CD4-positive, alpha-beta T cell (primary cell): ENCODE results near the gene CDK15. TPM values are rescaled to one million over a fixed set of nuclear protein-coding genes. Genes with fewer than 3 reads are reported as not detected.
"Not testable (repeated sequence)": the region's sequence is repeated elsewhere in the genome, so short reads cannot be mapped to it uniquely, and the experiment has no call there.

Source experiments
- ATAC-seq: fragments of 200-7000 bp; cut with Tn5 transposase; one replicate; pipeline ENCODE4 v1.10.0; 2022; ENCODE audit warnings: mild to moderate bottlenecking; ENCODE audit not compliant: poor library complexity
- CTCF ChIA-PET: fragments of 350-600 bp; sonication (Branson Sonifier 250); formaldehyde crosslinking; loops from one replicate; lab custom pipeline; 2021; ENCODE audit warnings: antibody characterized with exemption, inconsistent platforms; lab: Charles Lee
- POLR2A ChIA-PET: fragments of 350-600 bp; sonication (Branson Sonifier 250); formaldehyde crosslinking; loops from one replicate; lab custom pipeline; 2021; ENCODE audit warnings: antibody characterized with exemption, inconsistent platforms; lab: Charles Lee
- DNase-seq, 14 experiments: peaks; one replicate each; pipeline ENCODE4 v3.0.0-alpha.2; 2013 to 2020; ENCODE audit warnings: mixed read lengths in 2 of 14
- H3K27ac ChIP-seq, 2 donors: one replicate each; pipeline versions ENCODE4 v1.5.1 to v1.7.0; 2013; ENCODE audit warnings: low read length in 2 of 2, low read depth in 1 of 2, mild to moderate bottlenecking in 1 of 2
- H3K27me3 ChIP-seq, 2 experiments: 1 replicate in 1 of 2; 2 replicates in 1 of 2; pipeline versions ENCODE4 v1.6.1 to v1.7.0; 2013; ENCODE audit warnings: low read length in 2 of 2, control low read depth in 1 of 2, mild to moderate bottlenecking in 1 of 2, moderate library complexity in 1 of 2; ENCODE audit not compliant: insufficient read depth in 2 of 2, control insufficient read depth in 1 of 2
- H3K36me3 ChIP-seq: one replicate; pipeline ENCODE4 v1.6.1; 2013; ENCODE audit warnings: low read length, control low read depth; ENCODE audit not compliant: insufficient read depth
- H3K4me1 ChIP-seq: one replicate; pipeline ENCODE4 v1.6.1; 2013; ENCODE audit warnings: low read length, control low read depth; ENCODE audit not compliant: insufficient read depth
- H3K4me3 ChIP-seq: one replicate; pipeline ENCODE4 v1.5.1; 2013; ENCODE audit warnings: mild to moderate bottlenecking, low read length, moderate library complexity
- H3K9me3 ChIP-seq, 2 experiments: 1 replicate in 1 of 2; 2 replicates in 1 of 2; pipeline versions ENCODE4 v1.6.1 to v1.7.0; 2013; ENCODE audit warnings: low read length in 2 of 2, mild to moderate bottlenecking in 2 of 2, control low read depth in 1 of 2, moderate library complexity in 1 of 2; ENCODE audit not compliant: control insufficient read depth in 1 of 2, insufficient read depth in 1 of 2
- H3K27ac Mint-ChIP-seq: one replicate; pipeline ENCODE4 v1.8.0; 2020; ENCODE audit warnings: mixed read lengths
- H3K27me3 Mint-ChIP-seq: one replicate; pipeline ENCODE4 v1.8.0; 2021; ENCODE audit warnings: mixed read lengths
- H3K36me3 Mint-ChIP-seq: one replicate; pipeline ENCODE4 v1.8.0; 2021; ENCODE audit warnings: low read depth, mixed read lengths
- H3K4me1 Mint-ChIP-seq: one replicate; pipeline ENCODE4 v1.8.0; 2021; ENCODE audit warnings: low read depth, mixed read lengths
- H3K4me3 Mint-ChIP-seq: one replicate; pipeline ENCODE4 v1.8.0; 2020; ENCODE audit warnings: mild to moderate bottlenecking, mixed read lengths
- H3K9me3 Mint-ChIP-seq: one replicate; pipeline ENCODE4 v1.8.0; 2020; ENCODE audit warnings: mixed read lengths
- intact Hi-C, 2 experiments: fragments of 100-400 bp; cut with DNase I in 1 of 2; cut with micrococcal nuclease in 1 of 2; formaldehyde crosslinking; loops; one replicate each; pipeline versions ENCODE4 v1.15.1 to v1.9.0; 2023 to 2025; cut with DNase I, micrococcal nuclease
- total RNA-seq, 174 experiments: library from RNA in 2 of 174; stranded (reverse) in 2 of 174; gene quantifications; one replicate each; pipeline ENCODE4 v1.2.3 and lab custom pipeline; 2021 to 2026
- TF ChIP-seq, protein P1 (sequence below): fragments of 200-600 bp; IDR thresholded peaks from one replicate; pipeline ENCODE4 v1.8.0; 2022; ENCODE audit warnings: antibody characterized with exemption, mild to moderate bottlenecking

The CDK15 gene
- total RNA-seq, 2 experiments from 2014 or later = not detected

DNA sequence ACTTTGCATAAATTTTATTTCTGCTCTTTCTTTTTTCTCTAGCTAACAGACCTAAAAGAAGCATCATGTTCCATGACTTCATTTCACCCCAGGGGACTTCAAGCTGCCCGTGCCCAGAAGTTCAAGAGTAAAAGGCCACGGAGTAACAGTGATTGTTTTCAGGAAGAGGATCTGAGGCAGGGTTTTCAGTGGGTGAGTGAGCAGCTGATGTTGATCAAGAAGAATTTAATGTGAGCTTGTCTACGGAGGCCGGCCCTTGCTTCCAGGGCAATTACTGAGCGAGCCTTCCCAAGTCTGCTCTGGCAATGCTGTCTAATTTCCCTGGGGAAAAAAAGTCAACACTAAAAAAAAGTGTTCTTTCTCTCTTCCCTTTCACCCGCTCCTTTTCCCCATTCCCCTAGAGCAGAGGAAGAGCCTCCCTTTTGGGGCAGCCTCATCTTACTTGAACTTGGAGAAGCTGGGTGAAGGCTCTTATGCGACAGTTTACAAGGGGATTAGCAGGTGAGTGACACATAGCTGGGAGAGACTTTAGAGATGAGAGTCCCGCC lies 1.2 kb downstream of the CDK15 start:
- H3K4me3 ChIP-seq = no peak overlapping the region
- H3K4me1 ChIP-seq = no peaks in the 10 kb centered on the region
- intact Hi-C loops = no loop called here
- DNase-seq (no peak), ATAC-seq (no peak)
- no peaks in the 10 kb centered on the region for H3K9me3 Mint-ChIP-seq
- no peaks in the 10 kb centered on the region for H3K4me1 Mint-ChIP-seq
- H3K36me3 Mint-ChIP-seq = no peaks in the 10 kb centered on the region
- H3K4me3 Mint-ChIP-seq = no peak overlapping the region
- H3K36me3 ChIP-seq = no peaks in the 10 kb centered on the region
- no peak overlapping the region for H3K27ac Mint-ChIP-seq
- H3K27me3 Mint-ChIP-seq = peaks cover 34% of the 10 kb centered on the region
- ChIA-PET CTCF (no interaction called here), POLR2A (no interaction called here)
- no peak overlapping the region for H3K27ac ChIP-seq
- TF ChIP-seq, protein P1, sequence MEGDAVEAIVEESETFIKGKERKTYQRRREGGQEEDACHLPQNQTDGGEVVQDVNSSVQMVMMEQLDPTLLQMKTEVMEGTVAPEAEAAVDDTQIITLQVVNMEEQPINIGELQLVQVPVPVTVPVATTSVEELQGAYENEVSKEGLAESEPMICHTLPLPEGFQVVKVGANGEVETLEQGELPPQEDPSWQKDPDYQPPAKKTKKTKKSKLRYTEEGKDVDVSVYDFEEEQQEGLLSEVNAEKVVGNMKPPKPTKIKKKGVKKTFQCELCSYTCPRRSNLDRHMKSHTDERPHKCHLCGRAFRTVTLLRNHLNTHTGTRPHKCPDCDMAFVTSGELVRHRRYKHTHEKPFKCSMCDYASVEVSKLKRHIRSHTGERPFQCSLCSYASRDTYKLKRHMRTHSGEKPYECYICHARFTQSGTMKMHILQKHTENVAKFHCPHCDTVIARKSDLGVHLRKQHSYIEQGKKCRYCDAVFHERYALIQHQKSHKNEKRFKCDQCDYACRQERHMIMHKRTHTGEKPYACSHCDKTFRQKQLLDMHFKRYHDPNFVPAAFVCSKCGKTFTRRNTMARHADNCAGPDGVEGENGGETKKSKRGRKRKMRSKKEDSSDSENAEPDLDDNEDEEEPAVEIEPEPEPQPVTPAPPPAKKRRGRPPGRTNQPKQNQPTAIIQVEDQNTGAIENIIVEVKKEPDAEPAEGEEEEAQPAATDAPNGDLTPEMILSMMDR = no peak
- no peaks in the 10 kb centered on the region for H3K27me3 ChIP-seq
- H3K9me3 ChIP-seq = no peaks in the 10 kb centered on the region

DNA sequence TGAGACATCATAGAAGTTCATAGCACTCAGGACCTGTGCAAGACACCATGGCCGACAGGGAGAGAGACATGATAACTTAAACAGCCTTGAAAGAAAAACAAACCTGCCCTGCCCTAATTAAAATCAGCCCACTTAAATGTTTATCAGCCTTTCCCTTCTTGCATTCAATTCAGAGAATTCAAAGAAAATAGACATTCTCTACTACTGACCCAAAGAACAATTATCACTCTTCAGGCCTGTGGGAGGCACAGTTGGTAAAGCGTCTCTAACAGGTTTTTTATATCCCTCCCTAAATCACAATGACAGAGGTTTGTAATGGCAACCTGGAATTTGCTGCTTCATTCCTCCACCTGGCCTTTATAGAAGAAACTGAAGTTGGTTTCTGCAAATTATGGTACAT lies 1.7 kb downstream of the CDK15 start:
- ATAC-seq = no peak
- Histone ChIP-seq H3K36me3 (no peaks in the 10 kb centered on the region), H3K27ac (no peak overlapping the region), H3K27me3 (no peaks in the 10 kb centered on the region), H3K4me3 (no peak overlapping the region), H3K4me1 (no peaks in the 10 kb centered on the region), H3K9me3 (no peaks in the 10 kb centered on the region)
- no peaks in the 10 kb centered on the region for H3K36me3 Mint-ChIP-seq
- ChIA-PET CTCF (no interaction called here), POLR2A (no interaction called here)
- peaks cover 35% of the 10 kb centered on the region for H3K27me3 Mint-ChIP-seq
- no peaks in the 10 kb centered on the region for H3K4me1 Mint-ChIP-seq
- no peak for DNase-seq
- intact Hi-C loops = no loop called here
- TF ChIP-seq, protein P1 = no peak
- H3K27ac Mint-ChIP-seq = no peak overlapping the region
- H3K9me3 Mint-ChIP-seq = no peaks in the 10 kb centered on the region
- no peak overlapping the region for H3K4me3 Mint-ChIP-seq

DNA sequence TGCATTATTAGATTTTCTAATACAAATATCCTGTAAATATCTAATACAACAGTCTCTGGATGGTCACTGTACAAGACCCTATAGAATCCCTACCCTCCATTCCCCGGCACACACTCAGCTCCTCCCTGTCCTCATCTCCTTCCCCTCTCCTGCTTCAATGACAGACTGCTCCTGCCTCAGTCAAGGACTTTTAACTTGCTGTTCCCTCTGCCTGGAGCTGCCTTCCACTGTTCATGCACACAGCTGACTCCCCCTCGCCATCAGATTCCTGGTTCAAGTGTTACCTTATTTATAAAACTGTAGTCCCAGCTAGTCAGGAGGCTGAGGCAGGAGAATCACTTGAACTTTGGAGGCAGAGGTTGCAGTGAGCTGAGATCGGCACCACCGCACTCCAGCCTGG lies 3.3 kb downstream of the CDK15 start:
- TF ChIP-seq, protein P1 = no peak
- H3K36me3 Mint-ChIP-seq = no peaks in the 10 kb centered on the region
- Histone ChIP-seq H3K27me3 (peaks cover 0 to 5% of the 10 kb centered on the region in 2 experiments), H3K9me3 (no peaks in the 10 kb centered on the region), H3K36me3 (no peaks in the 10 kb centered on the region), H3K4me1 (no peaks in the 10 kb centered on the region), H3K4me3 (no peak overlapping the region), H3K27ac (no peak overlapping the region)
- no peaks in the 10 kb centered on the region for H3K9me3 Mint-ChIP-seq
- no peak overlapping the region for H3K27ac Mint-ChIP-seq
- no peaks in the 10 kb centered on the region for H3K4me1 Mint-ChIP-seq
- intact Hi-C loops = no loop called here
- CTCF ChIA-PET = no interaction called here
- H3K27me3 Mint-ChIP-seq = peaks cover 42% of the 10 kb centered on the region
- no peak for DNase-seq
- H3K4me3 Mint-ChIP-seq = no peak overlapping the region
- POLR2A ChIA-PET = no interaction called here
- no peak for ATAC-seq

DNA sequence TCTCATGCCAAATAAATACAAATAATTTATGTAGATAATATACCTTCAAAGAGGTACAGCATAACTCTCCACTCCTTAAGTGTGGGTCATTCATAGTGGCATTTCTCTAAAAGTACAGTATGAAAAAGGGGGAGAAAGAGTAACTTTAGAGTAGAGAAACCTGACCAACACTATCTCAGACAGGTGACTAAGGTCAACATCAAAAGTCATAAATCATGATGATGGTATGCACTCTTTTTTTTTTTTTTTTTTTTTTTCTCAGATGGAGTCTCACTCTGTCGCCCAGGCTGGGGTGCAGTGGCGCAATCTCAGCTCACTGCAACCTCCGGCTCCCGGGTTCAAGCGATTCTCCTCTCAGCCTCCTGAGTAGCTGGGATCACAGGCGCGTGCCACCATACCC lies 4.3 kb downstream of the CDK15 start:
- ATAC-seq, H3K4me1 Mint-ChIP-seq, H3K36me3 ChIP-seq, H3K4me3 Mint-ChIP-seq, DNase-seq, H3K27me3 ChIP-seq, H3K27ac Mint-ChIP-seq, H3K27ac ChIP-seq, intact Hi-C loops, H3K9me3 Mint-ChIP-seq, H3K4me3 ChIP-seq, H3K9me3 ChIP-seq, CTCF ChIA-PET, H3K36me3 Mint-ChIP-seq, H3K4me1 ChIP-seq: not testable (repeated sequence)
- POLR2A ChIA-PET = interaction anchor here (0.7 kb wide), 1 partner anchor 286 kb away, joined by 6 read pairs; no protein-coding TSS in a partner anchor
- H3K27me3 Mint-ChIP-seq = peaks cover 39% of the 10 kb centered on the region
